Stimulated activated CD4-positive, alpha-beta T cell treated with anti-CD3 and anti-CD28 coated beads, Interleukin-4, amount 100 ng/mL, for 4 hours (primary cell): ENCODE results near the gene MDH1.
"Not testable (repeated sequence)": the region's sequence is repeated elsewhere in the genome, so short reads cannot be mapped to it uniquely, and the experiment has no call there.

Experiments used
- DNase-seq, 2 experiments: peaks; one replicate each; pipeline ENCODE4 v3.0.0-alpha.2; 2020

Gene MDH1

GRCh38 chr2:63588385-63589147, at the start of gene MDH1, which contains the start of gene WDPCP:
Gene MDH1, plus strand, starts transcription at chr2:63588963. Its CDS starts 81 bp downstream, at chr2:63589044.
Gene WDPCP, minus strand, starts transcription at chr2:63588477. Its CDS starts 206 bp downstream, at chr2:63588271.
- peak; percentile 87 to 97 for DNase-seq

- no peak for DNase-seq
Measured at GRCh38 chr2:63539416-63540162, 49.2 kb upstream of the MDH1 start.

- no peak for DNase-seq
Measured at GRCh38 chr2:63544017-63544627, 44.6 kb upstream of the MDH1 start.

- no peak for DNase-seq
Measured at GRCh38 chr2:63545023-63545422, 43.7 kb upstream of the MDH1 start.

GRCh38 chr2:63553049-63553448, 35.7 kb upstream of the MDH1 start:
- no peak for DNase-seq

- DNase-seq = no peak
Measured at GRCh38 chr2:63555299-63555698, 33.5 kb upstream of the MDH1 start.

- DNase-seq = no peak
Measured at GRCh38 chr2:63555931-63556330, 32.8 kb upstream of the MDH1 start.

- not testable (repeated sequence) for DNase-seq
Measured at GRCh38 chr2:63557819-63558218, 30.9 kb upstream of the MDH1 start.

GRCh38 chr2:63558922-63559321, 29.8 kb upstream of the MDH1 start:
- DNase-seq = not testable (repeated sequence)

GRCh38 chr2:63562751-63563150, 26.0 kb upstream of the MDH1 start:
- DNase-seq = no peak

- no peak for DNase-seq
Measured at GRCh38 chr2:63569740-63570139, 19.0 kb upstream of the MDH1 start.

GRCh38 chr2:63571291-63571690, 17.5 kb upstream of the MDH1 start:
- DNase-seq = no peak

- DNase-seq = no peak
Measured at GRCh38 chr2:63572001-63572400, 16.8 kb upstream of the MDH1 start.

GRCh38 chr2:63573026-63573425, 15.7 kb upstream of the MDH1 start:
- DNase-seq = not testable (repeated sequence)

GRCh38 chr2:63573726-63574345, 14.9 kb upstream of the MDH1 start:
- not testable (repeated sequence) for DNase-seq

GRCh38 chr2:63576546-63576945, 12.2 kb upstream of the MDH1 start:
- DNase-seq = no peak

GRCh38 chr2:63578767-63579166, 10.0 kb upstream of the MDH1 start:
- no peak for DNase-seq

- DNase-seq = no peak
Measured at GRCh38 chr2:63580651-63581297, 8.0 kb upstream of the MDH1 start.

- DNase-seq = no peak
Measured at GRCh38 chr2:63581298-63581961, 7.3 kb upstream of the MDH1 start.

- DNase-seq = no peak
Measured at GRCh38 chr2:63582873-63583272, 5.9 kb upstream of the MDH1 start.

- DNase-seq = no peak
Measured at GRCh38 chr2:63587814-63588384, 864 bp upstream of the MDH1 start.
